OCI-LY3 (cell line): ENCODE results near the gene DLD.

Experiments used
- H2AFZ ChIP-seq: fragments of 200-600, 300-600 bp; shearing (Covaris generic); 2 replicates; pipeline ENCODE4 v1.6.0; 2014; ENCODE audit warnings: antibody characterized with exemption, low read depth, low read length
- H3K27ac ChIP-seq: fragments of 200-600, 300-600 bp; sonication (generic); 2 replicates; pipeline ENCODE4 v1.5.1; 2014; ENCODE audit warnings: mild to moderate bottlenecking, low read length, moderate library complexity, mixed read lengths
- H3K27me3 ChIP-seq: fragments of 200-600, 300-600 bp; sonication (generic); 2 replicates; pipeline ENCODE4 v1.6.1; 2014; ENCODE audit warnings: low read depth, low read length, mixed read lengths
- H3K36me3 ChIP-seq: fragments of 200-600, 300-600 bp; sonication (generic); replicated peaks from 2 replicates; pipeline ENCODE3; 2014; ENCODE audit warnings: low read depth, low read length, mixed read lengths
- H3K4me1 ChIP-seq: fragments of 300-600, 200-600 bp; sonication (generic); 2 replicates; pipeline ENCODE4 v1.6.1; 2014; ENCODE audit warnings: low read length, mixed read lengths
- H3K4me2 ChIP-seq: fragments of 200-600, 300-600 bp; sonication (generic); 2 replicates; pipeline ENCODE4 v1.6.1; 2014; ENCODE audit warnings: low read length, mixed read lengths
- H3K4me3 ChIP-seq: fragments of 300-600, 200-600 bp; sonication (generic); 2 replicates; pipeline ENCODE4 v1.5.1; 2014; ENCODE audit warnings: antibody characterized with exemption, mild to moderate bottlenecking, low read length, moderate library complexity
- H3K79me2 ChIP-seq: fragments of 300-600, 200-600 bp; shearing (Covaris generic); 2 replicates; pipeline ENCODE4 v1.6.1; 2014; ENCODE audit warnings: mild to moderate bottlenecking, low read length, mixed read lengths
- H3K9ac ChIP-seq: fragments of 300-600, 200-600 bp; shearing (Covaris generic); 2 replicates; pipeline ENCODE4 v1.6.0; 2014; ENCODE audit warnings: mild to moderate bottlenecking, low read length, moderate library complexity
- H3K9me3 ChIP-seq: fragments of 200-600, 300-600 bp; shearing (Covaris generic); 2 replicates; pipeline ENCODE4 v1.6.1; 2014; ENCODE audit warnings: low read length, mixed read lengths; ENCODE audit not compliant: insufficient read depth
- H4K20me1 ChIP-seq: fragments of 200-600, 300-600 bp; sonication (generic); 2 replicates; pipeline ENCODE4 v1.6.1; 2016; ENCODE audit warnings: low read length, mixed read lengths; ENCODE audit not compliant: insufficient read depth
- EZH2phosphoT487 ChIP-seq: fragments of 200-600 bp; shearing (Covaris generic); IDR thresholded peaks from 2 replicates; pipeline ENCODE4 v1.6.1; 2018; ENCODE audit warnings: antibody characterized with exemption, mixed run types, low read depth
- TF ChIP-seq, protein P1 (sequence below): fragments of 200-600, 300-600 bp; sonication (generic); IDR thresholded peaks from 2 replicates; pipeline ENCODE4 v1.5.1; 2014; ENCODE audit warnings: antibody characterized with exemption, low read length, low read depth

DLD gene

DNA sequence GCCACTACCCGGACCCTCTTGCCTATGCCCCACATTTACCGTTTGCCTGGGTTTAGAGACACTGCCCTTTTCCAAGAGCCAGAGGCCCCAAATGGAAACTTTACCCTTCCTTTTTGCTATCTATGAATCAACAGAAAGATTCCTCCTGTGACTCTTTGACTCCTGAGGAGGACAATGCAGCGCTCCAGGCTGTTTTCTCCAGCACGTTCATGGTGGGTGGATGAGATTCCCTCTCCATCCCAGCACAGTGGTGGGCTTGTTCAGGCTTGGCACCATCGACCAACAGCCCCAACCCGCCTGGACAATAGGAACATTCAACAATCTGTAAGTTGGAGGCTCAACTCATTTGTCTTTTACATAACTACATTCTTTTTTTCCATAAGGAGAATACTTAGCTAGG is 55.9 kb downstream of the DLD start:
- Histone ChIP-seq H3K36me3 (peaks cover 4% of the 10 kb centered on the region), H3K4me2 (no peak overlapping the region), H3K4me1 (no peaks in the 10 kb centered on the region), H3K4me3 (no peak overlapping the region), H3K27me3 (no peaks in the 10 kb centered on the region), H3K27ac (no peak overlapping the region), H3K9me3 (no peaks in the 10 kb centered on the region), H4K20me1 (no peaks in the 10 kb centered on the region), H3K79me2 (no peaks in the 10 kb centered on the region), H2AFZ (no peak overlapping the region), H3K9ac (no peak overlapping the region)
- TF ChIP-seq, protein P1, sequence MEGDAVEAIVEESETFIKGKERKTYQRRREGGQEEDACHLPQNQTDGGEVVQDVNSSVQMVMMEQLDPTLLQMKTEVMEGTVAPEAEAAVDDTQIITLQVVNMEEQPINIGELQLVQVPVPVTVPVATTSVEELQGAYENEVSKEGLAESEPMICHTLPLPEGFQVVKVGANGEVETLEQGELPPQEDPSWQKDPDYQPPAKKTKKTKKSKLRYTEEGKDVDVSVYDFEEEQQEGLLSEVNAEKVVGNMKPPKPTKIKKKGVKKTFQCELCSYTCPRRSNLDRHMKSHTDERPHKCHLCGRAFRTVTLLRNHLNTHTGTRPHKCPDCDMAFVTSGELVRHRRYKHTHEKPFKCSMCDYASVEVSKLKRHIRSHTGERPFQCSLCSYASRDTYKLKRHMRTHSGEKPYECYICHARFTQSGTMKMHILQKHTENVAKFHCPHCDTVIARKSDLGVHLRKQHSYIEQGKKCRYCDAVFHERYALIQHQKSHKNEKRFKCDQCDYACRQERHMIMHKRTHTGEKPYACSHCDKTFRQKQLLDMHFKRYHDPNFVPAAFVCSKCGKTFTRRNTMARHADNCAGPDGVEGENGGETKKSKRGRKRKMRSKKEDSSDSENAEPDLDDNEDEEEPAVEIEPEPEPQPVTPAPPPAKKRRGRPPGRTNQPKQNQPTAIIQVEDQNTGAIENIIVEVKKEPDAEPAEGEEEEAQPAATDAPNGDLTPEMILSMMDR: no peak
- TF ChIP-seq EZH2phosphoT487: no peak

DNA sequence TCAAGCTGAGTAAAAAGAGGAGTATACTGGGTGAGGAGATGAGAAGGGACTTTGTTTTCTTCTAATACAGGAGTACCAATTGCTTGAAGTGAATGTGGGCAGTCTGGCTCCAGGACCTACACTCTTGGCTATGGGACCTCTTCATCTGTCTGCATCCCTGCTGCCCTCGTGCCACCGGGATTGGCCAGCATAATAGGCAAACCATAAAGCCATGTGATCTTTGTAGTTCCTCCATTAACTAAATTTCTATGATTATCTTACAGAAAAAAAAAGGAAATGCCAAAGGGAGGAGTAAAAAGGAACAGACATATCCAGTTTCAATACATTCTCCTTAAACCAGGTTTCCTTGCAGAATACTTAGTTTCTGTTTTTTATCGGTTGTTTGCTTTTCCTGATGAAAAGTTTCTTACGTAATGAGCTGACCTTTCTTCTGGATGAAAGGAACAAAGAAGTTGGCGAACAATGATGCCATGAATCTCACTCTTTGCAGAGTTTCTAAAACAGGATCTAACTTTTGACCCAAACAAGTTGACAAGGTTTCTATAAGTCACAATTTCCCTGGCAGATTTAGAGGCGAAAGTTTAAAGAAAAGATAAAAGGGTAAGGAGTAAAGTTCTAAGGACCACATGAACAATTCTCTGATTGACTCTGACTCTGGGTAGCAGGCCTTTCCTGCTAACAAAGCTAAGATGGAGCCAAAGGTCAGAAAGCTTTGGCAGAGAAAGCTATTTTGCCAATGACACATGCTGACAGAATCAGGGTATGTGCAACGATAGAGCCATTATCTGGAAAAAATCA is 57.9 kb downstream of the DLD start:
- H3K9me3 ChIP-seq: no peaks in the 10 kb centered on the region
- TF ChIP-seq EZH2phosphoT487: no peak
- TF ChIP-seq, protein P1: no peak
- H3K27me3 ChIP-seq: no peaks in the 10 kb centered on the region
- H2AFZ ChIP-seq: no peak overlapping the region
- no peak overlapping the region for H3K9ac ChIP-seq
- H3K4me1 ChIP-seq: no peaks in the 10 kb centered on the region
- no peak overlapping the region for H3K27ac ChIP-seq
- H3K4me2 ChIP-seq: no peak overlapping the region
- H4K20me1 ChIP-seq: no peaks in the 10 kb centered on the region
- no peak overlapping the region for H3K4me3 ChIP-seq
- peaks cover 3% of the 10 kb centered on the region for H3K36me3 ChIP-seq
- no peaks in the 10 kb centered on the region for H3K79me2 ChIP-seq

DNA sequence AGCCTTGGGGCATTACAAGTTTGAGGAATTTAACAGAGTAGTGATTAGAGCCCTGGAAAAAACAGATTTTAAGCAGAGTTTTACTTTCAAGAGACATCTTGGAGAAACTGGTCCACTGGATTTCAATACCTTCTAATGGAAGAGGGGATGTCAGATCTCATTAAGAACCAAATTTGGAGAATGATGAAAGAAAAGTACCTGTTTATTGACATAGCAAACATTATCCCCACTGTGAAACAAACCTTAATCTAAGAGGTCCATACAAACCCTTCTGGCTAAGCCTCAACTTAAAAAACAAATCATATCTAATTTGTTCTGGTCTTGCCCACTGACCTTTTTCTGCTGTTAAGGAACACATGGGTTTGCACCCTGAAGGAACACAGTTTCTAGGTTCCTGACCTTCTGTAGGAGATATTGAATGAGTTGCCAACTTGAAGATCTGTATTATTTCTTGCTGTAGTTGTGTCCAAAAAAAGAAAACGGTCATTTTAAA is 58.5 kb downstream of the DLD start:
- Histone ChIP-seq H3K27me3 (no peaks in the 10 kb centered on the region), H3K4me1 (no peaks in the 10 kb centered on the region), H3K27ac (no peak overlapping the region), H3K9me3 (no peaks in the 10 kb centered on the region), H3K79me2 (no peaks in the 10 kb centered on the region), H3K4me3 (no peak overlapping the region), H4K20me1 (no peaks in the 10 kb centered on the region), H2AFZ (no peak overlapping the region), H3K9ac (no peak overlapping the region), H3K4me2 (no peak overlapping the region), H3K36me3 (no peaks in the 10 kb centered on the region)
- TF ChIP-seq EZH2phosphoT487: no peak
- TF ChIP-seq, protein P1: no peak

DNA sequence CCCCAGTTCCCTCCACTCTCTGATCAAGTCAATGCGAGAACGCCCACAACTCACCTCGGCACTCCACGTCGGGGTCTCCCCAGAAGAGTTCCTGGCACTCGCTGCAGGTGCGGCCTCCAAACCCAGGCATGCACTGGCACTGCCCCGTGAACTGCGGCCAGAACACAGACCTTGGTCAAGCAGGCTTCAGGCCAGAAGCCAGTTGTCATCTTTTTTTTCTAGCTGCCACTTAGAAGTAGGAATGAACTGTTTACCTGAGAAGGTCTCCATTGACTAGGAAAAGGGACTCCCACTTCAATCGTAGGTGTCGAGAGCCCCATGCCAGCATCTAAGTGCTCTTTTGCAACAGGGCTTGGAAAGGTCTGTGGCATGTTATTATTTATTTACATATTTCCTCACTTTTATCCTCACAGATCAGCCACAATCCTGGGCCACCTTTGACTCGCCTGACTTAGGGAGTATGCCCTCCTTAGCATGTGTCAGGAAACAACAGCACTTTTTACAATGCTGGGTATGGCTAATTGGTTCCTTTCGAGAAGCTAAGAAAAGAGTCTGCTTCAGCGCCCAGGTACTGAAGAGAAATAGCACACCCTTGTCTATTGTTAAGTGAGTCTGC is 60.3 kb downstream of the DLD start:
- H3K36me3 ChIP-seq: no peaks in the 10 kb centered on the region
- no peaks in the 10 kb centered on the region for H3K79me2 ChIP-seq
- H3K9me3 ChIP-seq: no peaks in the 10 kb centered on the region
- no peaks in the 10 kb centered on the region for H3K4me1 ChIP-seq
- H3K27ac ChIP-seq: no peak overlapping the region
- no peaks in the 10 kb centered on the region for H4K20me1 ChIP-seq
- H3K9ac ChIP-seq: no peak overlapping the region
- no peak overlapping the region for H2AFZ ChIP-seq
- H3K27me3 ChIP-seq: no peaks in the 10 kb centered on the region
- TF ChIP-seq, protein P1: no peak
- no peak for TF ChIP-seq EZH2phosphoT487
- H3K4me3 ChIP-seq: no peak overlapping the region
- no peak overlapping the region for H3K4me2 ChIP-seq
